AG04449 (cell line): ENCODE measurements around the gene ZSCAN26.

Source experiments
- CTCF ChIA-PET: fragments of 350-600 bp; formaldehyde crosslinking; extraction: SDS; loops from one replicate; lab custom pipeline; 2021; ENCODE audit warnings: antibody characterized with exemption; lab: Yijun Ruan, JAX
- POLR2A ChIA-PET: fragments of 400-600, 350-600 bp; formaldehyde crosslinking; extraction: SDS; loops from one replicate; lab custom pipeline; 2020; ENCODE audit warnings: antibody characterized with exemption, inconsistent platforms; lab: Yijun Ruan, JAX
- DNase-seq: peaks from one replicate; pipeline ENCODE4 v3.0.0-alpha.2; 2010; ENCODE audit warnings: low read depth, low spot score
- H3K4me3 ChIP-seq: 2 replicates; pipeline ENCODE4 v1.5.1; 2011; ENCODE audit warnings: low read depth, mild to moderate bottlenecking, control low read depth, low read length
- TF ChIP-seq, protein P1 (sequence below): IDR thresholded peaks from one replicate; pipeline ENCODE4 v1.5.1; 2011; ENCODE audit warnings: mild to moderate bottlenecking, moderate library complexity, low read length, control low read depth, inconsistent platforms; ENCODE audit not compliant: insufficient read depth; ENCODE audit errors: missing control alignments

ZSCAN26 gene

DNA sequence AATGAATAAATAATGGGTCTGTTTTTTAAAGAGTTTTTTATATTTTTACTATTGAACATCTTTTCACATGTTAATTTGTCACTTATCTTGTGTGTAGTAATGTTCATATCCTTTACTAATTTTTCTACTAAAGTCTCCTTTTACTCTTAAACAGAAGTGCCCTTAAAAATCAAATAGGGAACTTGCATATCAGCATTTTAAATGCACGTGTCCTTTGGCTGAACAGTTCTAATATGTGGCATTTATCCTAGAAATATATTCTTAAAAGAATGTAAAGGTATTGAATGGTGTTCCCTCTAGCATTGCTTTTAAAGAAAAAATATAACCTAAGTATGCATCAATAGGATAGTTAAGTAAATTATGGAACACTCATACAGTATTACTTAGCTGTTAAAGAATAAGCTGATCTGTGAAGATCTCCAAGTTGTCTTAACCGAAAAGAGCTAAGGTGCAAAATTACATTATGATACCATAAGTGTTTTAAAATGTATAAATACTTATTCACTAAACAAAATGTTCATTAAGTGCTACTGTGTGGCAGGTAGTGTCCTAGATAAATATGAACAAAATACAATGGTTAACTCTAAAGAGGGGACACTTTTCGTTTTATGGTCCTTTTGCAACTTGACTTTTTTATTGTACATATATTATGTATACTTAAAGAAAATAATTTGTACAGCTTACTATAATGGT lies 13.8 kb downstream of the ZSCAN26 start:
- TF ChIP-seq, protein P1, sequence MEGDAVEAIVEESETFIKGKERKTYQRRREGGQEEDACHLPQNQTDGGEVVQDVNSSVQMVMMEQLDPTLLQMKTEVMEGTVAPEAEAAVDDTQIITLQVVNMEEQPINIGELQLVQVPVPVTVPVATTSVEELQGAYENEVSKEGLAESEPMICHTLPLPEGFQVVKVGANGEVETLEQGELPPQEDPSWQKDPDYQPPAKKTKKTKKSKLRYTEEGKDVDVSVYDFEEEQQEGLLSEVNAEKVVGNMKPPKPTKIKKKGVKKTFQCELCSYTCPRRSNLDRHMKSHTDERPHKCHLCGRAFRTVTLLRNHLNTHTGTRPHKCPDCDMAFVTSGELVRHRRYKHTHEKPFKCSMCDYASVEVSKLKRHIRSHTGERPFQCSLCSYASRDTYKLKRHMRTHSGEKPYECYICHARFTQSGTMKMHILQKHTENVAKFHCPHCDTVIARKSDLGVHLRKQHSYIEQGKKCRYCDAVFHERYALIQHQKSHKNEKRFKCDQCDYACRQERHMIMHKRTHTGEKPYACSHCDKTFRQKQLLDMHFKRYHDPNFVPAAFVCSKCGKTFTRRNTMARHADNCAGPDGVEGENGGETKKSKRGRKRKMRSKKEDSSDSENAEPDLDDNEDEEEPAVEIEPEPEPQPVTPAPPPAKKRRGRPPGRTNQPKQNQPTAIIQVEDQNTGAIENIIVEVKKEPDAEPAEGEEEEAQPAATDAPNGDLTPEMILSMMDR = no peak
- POLR2A ChIA-PET = interaction anchor here (0.7 to 1.8 kb wide), 4 partner anchors 11 to 75 kb away, joined by 3 to 11 read pairs (median 6); partner anchors contain the start of genes ZKSCAN4 and ZSCAN26
- no peak for DNase-seq
- H3K4me3 ChIP-seq = peak overlapping the region; percentile 71
- CTCF ChIA-PET = interaction anchor here (0.9 to 1.6 kb wide), 4 partner anchors 9 to 13 kb away, joined by 3 to 4 read pairs (median 3); no protein-coding TSS in a partner anchor

DNA sequence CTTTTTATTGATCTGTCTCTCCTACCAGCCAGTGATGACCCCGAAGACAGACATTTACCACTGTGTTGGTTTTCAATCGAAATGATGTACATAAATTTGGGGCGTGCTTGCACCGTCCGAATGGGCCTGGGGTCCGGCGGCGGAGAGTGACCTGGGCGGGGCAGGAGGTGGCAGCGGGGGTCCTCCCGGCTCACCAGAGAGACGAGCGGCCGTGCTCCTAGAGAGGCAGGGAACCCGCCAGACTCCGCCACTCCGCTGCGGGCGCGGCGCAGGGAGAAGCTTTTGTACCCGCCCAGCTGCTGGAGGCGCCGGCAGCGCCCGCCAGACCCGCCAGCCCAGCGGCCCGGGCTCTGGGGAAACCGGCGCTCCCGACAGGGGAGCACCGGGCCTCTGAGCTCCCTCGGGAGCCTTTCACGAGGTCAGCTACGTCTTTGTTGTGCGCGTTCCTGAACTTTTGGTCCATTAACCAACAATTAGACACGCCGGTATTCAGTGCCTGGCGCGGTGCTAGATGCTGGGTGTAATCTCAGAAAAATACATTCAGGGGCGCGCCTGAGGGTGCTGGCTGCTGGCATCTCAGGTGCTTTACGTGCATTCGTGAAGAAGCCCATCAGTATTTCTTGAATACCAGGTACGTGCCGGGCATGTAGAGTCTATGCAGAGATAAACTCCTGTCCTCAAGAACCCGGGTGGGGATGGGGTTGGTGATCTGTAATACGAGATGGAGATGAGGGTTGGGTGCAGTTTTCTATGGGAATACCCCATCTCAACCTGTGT lies 14.5 kb downstream of the ZSCAN26 start, which contains the start of gene PGBD1:
PGBD1 (plus strand) TSS at position 285 of the 777 bp plus-strand sequence. CDS start 2,242 bp downstream, outside the sequence.
- ChIA-PET POLR2A (interaction anchor here (0.6 to 1.8 kb wide), 6 partner anchors 12 to 157 kb away, joined by 3 to 11 read pairs (median 4); partner anchors contain the start of genes ZKSCAN4, ZSCAN16 and ZSCAN26), CTCF (interaction anchor here (0.9 to 1.6 kb wide), 4 partner anchors 9 to 14 kb away, joined by 3 to 4 read pairs (median 3); no protein-coding TSS in a partner anchor)
- DNase-seq = peak; percentile 9
- TF ChIP-seq, protein P1 = no peak
- H3K4me3 ChIP-seq = peak within 1 kb of the TSS; percentile 71

DNA sequence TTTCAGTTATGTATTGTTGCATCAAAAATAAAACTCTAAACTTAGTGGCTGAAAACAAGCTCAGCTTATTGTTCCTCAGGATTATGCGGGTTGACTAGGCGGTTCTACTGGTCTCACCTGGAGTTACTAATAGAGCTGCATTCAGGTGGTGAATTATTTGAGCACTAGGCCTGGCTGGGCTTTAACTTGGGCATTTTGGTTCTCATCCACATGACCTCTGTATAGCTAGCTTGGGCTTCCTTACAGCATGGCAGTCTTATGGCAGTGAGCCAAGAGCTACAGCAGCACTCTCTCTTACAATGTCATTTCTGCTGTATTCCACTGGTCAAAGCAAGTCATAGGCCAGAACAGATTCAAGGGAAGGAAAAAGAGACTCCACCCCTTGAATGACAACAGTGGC lies 16.0 kb downstream of the ZSCAN26 start:
- POLR2A ChIA-PET = interaction anchor here (1.3 kb wide), 1 partner anchor 52 kb away, joined by 4 read pairs; the partner anchor contains the start of gene ZSCAN31
- CTCF ChIA-PET = interaction anchor here (1.0 kb wide), 1 partner anchor 150 kb away, joined by 3 read pairs; no protein-coding TSS in a partner anchor
- TF ChIP-seq, protein P1 = no peak
- no peak overlapping the region for H3K4me3 ChIP-seq
- no peak for DNase-seq

DNA sequence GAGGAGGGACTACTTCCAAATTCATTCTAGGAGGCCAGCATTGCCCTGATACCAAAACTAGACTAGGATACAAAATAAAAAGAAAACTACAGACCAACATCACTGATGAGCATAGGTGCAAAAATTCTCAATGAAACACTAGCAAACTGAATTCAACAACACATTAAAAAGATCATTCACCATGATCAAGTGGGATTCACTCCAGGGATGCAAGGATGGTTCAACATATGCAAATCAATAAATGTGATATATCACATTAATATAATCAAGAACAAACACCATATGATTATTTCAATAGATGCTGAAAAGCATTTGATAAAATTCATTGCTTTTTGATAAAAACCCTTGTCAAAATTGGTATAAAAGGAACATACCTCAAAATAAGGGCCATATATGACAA lies 24.6 kb downstream of the ZSCAN26 start:
- no peak overlapping the region for H3K4me3 ChIP-seq
- DNase-seq = no peak
- POLR2A ChIA-PET = no interaction called here
- TF ChIP-seq, protein P1 = no peak
- CTCF ChIA-PET = no interaction called here

DNA sequence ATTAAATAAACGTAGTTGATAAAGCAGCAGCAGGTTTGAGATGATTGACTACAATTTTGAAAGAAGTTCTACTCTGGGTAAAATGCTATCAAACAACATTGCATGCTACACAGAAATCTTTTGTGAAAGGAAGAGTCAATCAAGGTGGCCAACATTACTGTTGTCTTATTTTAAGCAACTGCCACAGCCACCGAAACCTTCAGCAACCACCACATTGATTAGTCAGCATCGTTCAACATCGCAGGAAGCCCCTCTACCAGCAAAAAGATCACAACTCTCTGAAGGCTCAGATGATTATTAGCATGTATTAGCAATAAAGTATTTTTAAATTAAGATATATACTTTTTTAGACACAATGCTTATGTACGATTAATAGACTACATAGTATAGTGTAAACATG lies 28.4 kb downstream of the ZSCAN26 start:
- ChIA-PET POLR2A (no interaction called here), CTCF (no interaction called here)
- H3K4me3 ChIP-seq = no peak overlapping the region
- DNase-seq = no peak
- TF ChIP-seq, protein P1 = no peak
